ENCODE results near the gene IL7R.

Gene IL7R

DNA sequence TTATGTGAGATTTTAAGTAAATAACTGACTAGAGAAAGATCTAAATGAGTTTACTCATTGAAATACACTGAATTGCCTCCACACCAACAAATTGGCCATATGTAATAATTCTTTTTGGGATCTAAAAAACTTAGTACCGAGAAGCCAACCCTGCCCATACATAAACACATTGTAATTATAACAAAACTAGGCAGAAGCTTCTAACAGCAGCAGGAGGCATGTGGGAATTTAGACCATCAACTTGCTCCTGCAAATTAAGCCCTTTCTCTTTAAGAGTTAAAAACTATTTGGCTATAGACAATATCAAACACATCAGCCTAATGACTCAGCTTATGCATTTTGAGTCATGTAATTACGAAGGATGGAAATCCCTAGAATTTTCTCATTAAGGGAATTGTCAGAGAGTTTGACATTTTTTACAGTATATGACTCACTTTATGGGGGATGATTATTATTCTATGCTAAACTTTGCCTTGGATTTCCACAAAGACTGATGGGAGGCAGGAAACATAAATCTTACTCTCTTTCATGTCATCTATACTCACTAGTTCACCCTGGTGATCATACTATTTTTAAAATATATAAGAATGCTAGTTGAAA is 1.0 kb downstream of the IL7R start:
- TF ChIP-seq, protein P1, sequence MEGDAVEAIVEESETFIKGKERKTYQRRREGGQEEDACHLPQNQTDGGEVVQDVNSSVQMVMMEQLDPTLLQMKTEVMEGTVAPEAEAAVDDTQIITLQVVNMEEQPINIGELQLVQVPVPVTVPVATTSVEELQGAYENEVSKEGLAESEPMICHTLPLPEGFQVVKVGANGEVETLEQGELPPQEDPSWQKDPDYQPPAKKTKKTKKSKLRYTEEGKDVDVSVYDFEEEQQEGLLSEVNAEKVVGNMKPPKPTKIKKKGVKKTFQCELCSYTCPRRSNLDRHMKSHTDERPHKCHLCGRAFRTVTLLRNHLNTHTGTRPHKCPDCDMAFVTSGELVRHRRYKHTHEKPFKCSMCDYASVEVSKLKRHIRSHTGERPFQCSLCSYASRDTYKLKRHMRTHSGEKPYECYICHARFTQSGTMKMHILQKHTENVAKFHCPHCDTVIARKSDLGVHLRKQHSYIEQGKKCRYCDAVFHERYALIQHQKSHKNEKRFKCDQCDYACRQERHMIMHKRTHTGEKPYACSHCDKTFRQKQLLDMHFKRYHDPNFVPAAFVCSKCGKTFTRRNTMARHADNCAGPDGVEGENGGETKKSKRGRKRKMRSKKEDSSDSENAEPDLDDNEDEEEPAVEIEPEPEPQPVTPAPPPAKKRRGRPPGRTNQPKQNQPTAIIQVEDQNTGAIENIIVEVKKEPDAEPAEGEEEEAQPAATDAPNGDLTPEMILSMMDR (IDR thresholded peaks at IDR 0.05; ENCODE audit: low read length, missing control alignments) = no peak
- H3K4me3 ChIP-seq (replicated peaks; ENCODE audit: low read depth, low read length) = no peak overlapping the region
- peak; percentile 55 for DNase-seq (ENCODE audit: low read depth)

GRCh38 chr5:35859101-35859661 is 2.5 kb downstream of the IL7R start:
- no peak overlapping the region for H3K4me3 ChIP-seq (replicated peaks; ENCODE audit: low read depth, low read length)
- TF ChIP-seq, protein P1 (IDR thresholded peaks at IDR 0.05; ENCODE audit: low read length, missing control alignments) = no peak
- DNase-seq (ENCODE audit: low read depth) = peak; percentile 19

GRCh38 chr5:35860686-35861085 is 4.0 kb downstream of the IL7R start:
- TF ChIP-seq, protein P1 (IDR thresholded peaks at IDR 0.05; ENCODE audit: low read length, missing control alignments) = no peak
- no peak for DNase-seq (ENCODE audit: low read depth)
- no peak overlapping the region for H3K4me3 ChIP-seq (replicated peaks; ENCODE audit: low read depth, low read length)

DNA sequence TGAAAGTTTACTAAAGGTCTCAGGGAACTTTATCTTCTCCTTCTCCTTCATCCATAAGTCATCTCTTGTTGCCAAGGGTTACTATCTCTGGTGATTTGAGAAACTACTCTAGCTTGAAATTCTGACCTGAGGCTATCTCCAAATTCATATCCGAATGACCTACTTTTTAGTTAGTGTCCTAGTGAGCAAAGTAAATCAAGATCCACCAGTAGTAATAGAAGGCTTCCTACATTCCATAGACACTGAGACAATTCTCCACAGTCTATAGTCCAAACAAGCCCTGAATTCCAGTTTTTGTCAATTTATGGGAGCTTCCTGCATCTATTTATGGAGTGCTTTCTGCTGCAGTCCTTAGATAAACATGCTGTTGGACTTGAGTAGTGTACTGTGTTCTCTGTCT is 5.0 kb downstream of the IL7R start:
- no peak for DNase-seq (ENCODE audit: low read depth)
- TF ChIP-seq, protein P1 (IDR thresholded peaks at IDR 0.05; ENCODE audit: low read length, missing control alignments) = no peak
- no peak overlapping the region for H3K4me3 ChIP-seq (replicated peaks; ENCODE audit: low read depth, low read length)

GRCh38 chr5:35862126-35862525 is 5.4 kb downstream of the IL7R start:
- no peak overlapping the region for H3K4me3 ChIP-seq (replicated peaks; ENCODE audit: low read depth, low read length)
- no peak for DNase-seq (ENCODE audit: low read depth)
- TF ChIP-seq, protein P1 (IDR thresholded peaks at IDR 0.05; ENCODE audit: low read length, missing control alignments) = no peak

- no peak overlapping the region for H3K4me3 ChIP-seq (replicated peaks; ENCODE audit: low read depth, low read length)
- TF ChIP-seq, protein P1 (IDR thresholded peaks at IDR 0.05; ENCODE audit: low read length, missing control alignments) = no peak
- DNase-seq (ENCODE audit: low read depth) = no peak
These were observed 6.5 kb downstream of the IL7R start for GRCh38 chr5:35863159-35863558.

DNA sequence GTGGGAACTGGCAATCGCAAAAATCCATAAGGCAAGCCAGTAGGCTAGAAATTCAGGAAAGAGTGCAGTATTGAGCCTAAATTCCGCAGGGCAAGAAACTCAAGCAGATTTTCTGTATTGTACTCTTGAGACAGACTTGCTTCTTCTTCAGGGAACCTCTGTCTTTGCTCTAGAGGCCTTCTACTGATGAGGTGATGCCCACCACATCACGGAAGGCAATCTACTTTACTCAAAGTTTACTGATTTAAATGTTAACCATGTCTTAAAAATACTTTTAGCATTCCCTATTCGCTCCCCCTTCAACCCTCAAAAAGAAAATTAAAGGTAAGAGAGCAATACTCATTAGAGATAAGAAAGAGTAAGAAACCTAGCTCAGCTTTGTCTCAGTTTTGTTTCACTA is 11.3 kb downstream of the IL7R start:
- TF ChIP-seq, protein P1 (IDR thresholded peaks at IDR 0.05; ENCODE audit: low read length, missing control alignments) = no peak
- no peak for DNase-seq (ENCODE audit: low read depth)
- no peak overlapping the region for H3K4me3 ChIP-seq (replicated peaks; ENCODE audit: low read depth, low read length)

Measured in fibroblast of pulmonary artery (primary cell).